Astrocyte (in vitro differentiated cells and primary cell): ENCODE results near the gene TIPARP.
"Not testable (repeated sequence)": the region's sequence is repeated elsewhere in the genome, so short reads cannot be mapped to it uniquely, and the experiment has no call there.

Source experiments
- EZH2 ChIP-seq: IDR thresholded peaks from 2 replicates; pipeline ENCODE4 v1.6.1; 2012; ENCODE audit warnings: mild to moderate bottlenecking, low read length, inconsistent platforms; ENCODE audit not compliant: insufficient read depth
- TF ChIP-seq, protein P1 (sequence below): IDR thresholded peaks from 2 replicates; pipeline ENCODE4 v1.5.1; 2011; ENCODE audit warnings: low read depth, mild to moderate bottlenecking, inconsistent platforms, low read length, moderate library complexity; ENCODE audit not compliant: insufficient read depth

DNA sequence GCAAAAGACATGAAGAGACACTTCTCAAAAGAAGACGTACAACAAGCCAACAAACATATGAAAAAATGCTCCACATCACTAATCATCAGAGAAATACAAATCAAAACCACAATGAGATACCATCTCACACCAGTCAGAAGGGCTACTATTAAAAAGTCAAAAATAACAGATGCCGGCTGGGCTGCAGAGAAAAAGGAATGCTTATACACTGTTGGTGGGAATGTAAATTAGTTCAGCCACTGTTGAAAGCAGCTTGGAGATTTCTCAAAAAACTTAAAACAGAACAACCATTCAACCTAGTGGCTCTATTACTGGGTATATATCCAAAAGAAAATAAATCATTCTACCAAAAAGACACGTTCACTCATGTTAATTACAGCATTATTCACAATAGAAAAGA is 60.3 kb downstream of the TIPARP start:
- not testable (repeated sequence) for TF ChIP-seq EZH2
- TF ChIP-seq, protein P1, sequence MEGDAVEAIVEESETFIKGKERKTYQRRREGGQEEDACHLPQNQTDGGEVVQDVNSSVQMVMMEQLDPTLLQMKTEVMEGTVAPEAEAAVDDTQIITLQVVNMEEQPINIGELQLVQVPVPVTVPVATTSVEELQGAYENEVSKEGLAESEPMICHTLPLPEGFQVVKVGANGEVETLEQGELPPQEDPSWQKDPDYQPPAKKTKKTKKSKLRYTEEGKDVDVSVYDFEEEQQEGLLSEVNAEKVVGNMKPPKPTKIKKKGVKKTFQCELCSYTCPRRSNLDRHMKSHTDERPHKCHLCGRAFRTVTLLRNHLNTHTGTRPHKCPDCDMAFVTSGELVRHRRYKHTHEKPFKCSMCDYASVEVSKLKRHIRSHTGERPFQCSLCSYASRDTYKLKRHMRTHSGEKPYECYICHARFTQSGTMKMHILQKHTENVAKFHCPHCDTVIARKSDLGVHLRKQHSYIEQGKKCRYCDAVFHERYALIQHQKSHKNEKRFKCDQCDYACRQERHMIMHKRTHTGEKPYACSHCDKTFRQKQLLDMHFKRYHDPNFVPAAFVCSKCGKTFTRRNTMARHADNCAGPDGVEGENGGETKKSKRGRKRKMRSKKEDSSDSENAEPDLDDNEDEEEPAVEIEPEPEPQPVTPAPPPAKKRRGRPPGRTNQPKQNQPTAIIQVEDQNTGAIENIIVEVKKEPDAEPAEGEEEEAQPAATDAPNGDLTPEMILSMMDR, result not testable (repeated sequence)
